Mucosa of descending colon (tissue), 3 donors: Measurements from ENCODE around the gene TMCC2. TPM values are rescaled to one million over a fixed set of nuclear protein-coding genes. Genes with fewer than 3 reads are reported as not detected.
"Not testable (repeated sequence)": the region's sequence is repeated elsewhere in the genome, so short reads cannot be mapped to it uniquely, and the experiment has no call there.

ENCODE experiments used
- ATAC-seq: fragments of 200-7000 bp; cut with Tn5 transposase; one replicate; pipeline ENCODE4 v1.9.1; 2020; ENCODE audit warnings: mild to moderate bottlenecking, moderate library complexity
- DNase-seq, 3 donors: peaks; one replicate each; pipeline ENCODE4 v3.0.0-alpha.2; 2020
- H3K36me3 ChIP-seq: fragments of 200-600 bp; one replicate; pipeline ENCODE4 v1.8.0; 2021; ENCODE audit warnings: low read depth, mild to moderate bottlenecking
- H3K4me1 ChIP-seq: fragments of 200-600 bp; one replicate; pipeline ENCODE4 v1.8.0; 2021; ENCODE audit warnings: low read depth, mild to moderate bottlenecking
- H3K4me3 ChIP-seq: fragments of 200-600 bp; one replicate; pipeline ENCODE4 v1.8.0; 2021; ENCODE audit warnings: mild to moderate bottlenecking
- H3K9me3 ChIP-seq: fragments of 200-600 bp; one replicate; pipeline ENCODE4 v1.8.0; 2021; ENCODE audit warnings: mild to moderate bottlenecking
- CTCF ChIP-seq: fragments of 200-600 bp; IDR thresholded peaks from one replicate; pipeline ENCODE4 v1.8.0; 2022; ENCODE audit warnings: antibody characterized with exemption, mild to moderate bottlenecking
- intact Hi-C, 2 donors: fragments of 100-400 bp; cut with DNase I in 1 of 2; cut with micrococcal nuclease in 1 of 2; formaldehyde crosslinking; loops; one replicate each; pipeline versions ENCODE4 v1.11.0 to v1.11.1; 2022; cut with DNase I, micrococcal nuclease
- total RNA-seq, 3 donors: library from RNA; stranded (reverse); fragmentation: NEBNext Ultra II Directional in 2 of 3; extraction: Animal tissue kit (Norgen Biotek cat#: 25700) in 2 of 3; gene quantifications; one replicate each; pipeline versions ENCODE4 v1.2.1 to v1.2.4, GENCODE V29; 2021 to 2023
- donor health status: DM: no; HTN: no; CAD: no; lungs with moderate emphysema.
- donor health status: DM: no; HTN: no; CAD: no.
- donor health status: DM: no; HTN: yes; CAD: no.

Gene TMCC2
- total RNA-seq, 3 donors from 2014 or later = 0.27 to 5.1 (median 0.29) TPM

- Histone ChIP-seq H3K9me3 (no peaks in the 10 kb centered on the region), H3K4me3 (no peak overlapping the region), H3K36me3 (no peaks in the 10 kb centered on the region), H3K4me1 (peaks cover 14% of the 10 kb centered on the region)
- no peak for ATAC-seq
- intact Hi-C loops = no loop called here
- no peak for DNase-seq
- TF ChIP-seq CTCF = no peak
These were observed 3.2 kb downstream of the TMCC2 start for GRCh38 chr1:205230982-205231381.

GRCh38 chr1:205232127-205232820, 4.5 kb downstream of the TMCC2 start:
- no peak for TF ChIP-seq CTCF
- no peak overlapping the region for H3K4me3 ChIP-seq
- no peaks in the 10 kb centered on the region for H3K36me3 ChIP-seq
- peaks cover 10% of the 10 kb centered on the region for H3K4me1 ChIP-seq
- intact Hi-C loops = no loop called here
- ATAC-seq (no peak), DNase-seq (no peak)
- no peaks in the 10 kb centered on the region for H3K9me3 ChIP-seq

- ATAC-seq (no peak), DNase-seq (no peak)
- no peak for TF ChIP-seq CTCF
- Histone ChIP-seq H3K36me3 (no peaks in the 10 kb centered on the region), H3K4me3 (no peak overlapping the region), H3K9me3 (no peaks in the 10 kb centered on the region), H3K4me1 (peaks cover 7% of the 10 kb centered on the region)
- intact Hi-C loops = no loop called here
These were observed 5.2 kb downstream of the TMCC2 start for GRCh38 chr1:205232945-205233397.

- intact Hi-C loops, H3K4me3 ChIP-seq, H3K36me3 ChIP-seq, DNase-seq, H3K9me3 ChIP-seq, ATAC-seq, H3K4me1 ChIP-seq: not testable (repeated sequence)
These were observed 6.2 kb downstream of the TMCC2 start for GRCh38 chr1:205233986-205234385.

GRCh38 chr1:205235951-205236350, 8.2 kb downstream of the TMCC2 start:
- no peaks in the 10 kb centered on the region for H3K4me1 ChIP-seq
- intact Hi-C loops = no loop called here
- H3K9me3 ChIP-seq = no peaks in the 10 kb centered on the region
- ATAC-seq (no peak), DNase-seq (no peak)
- no peaks in the 10 kb centered on the region for H3K36me3 ChIP-seq
- TF ChIP-seq CTCF = no peak
- H3K4me3 ChIP-seq = no peak overlapping the region

GRCh38 chr1:205236526-205236925, 8.8 kb downstream of the TMCC2 start:
- H3K36me3 ChIP-seq = no peaks in the 10 kb centered on the region
- no peak overlapping the region for H3K4me3 ChIP-seq
- no peaks in the 10 kb centered on the region for H3K4me1 ChIP-seq
- intact Hi-C loops = no loop called here
- DNase-seq (no peak), ATAC-seq (no peak)
- no peak for TF ChIP-seq CTCF
- no peaks in the 10 kb centered on the region for H3K9me3 ChIP-seq
